Peyer's patch (tissue), 4 donors: ENCODE measurements around the gene GIGYF2.

Experiments
- POLR2A ChIP-seq, 2 donors: fragments of 450-650 bp; IDR thresholded peaks; one replicate each; pipeline ENCODE4 v1.5.1; 2017; ENCODE audit warnings: antibody characterized with exemption in 2 of 2, mild to moderate bottlenecking in 2 of 2, moderate library complexity in 2 of 2
- TF ChIP-seq, protein P1 (sequence below), 6 experiments: fragments of 450-650 bp in 4 of 6; fragments of 200-600 bp in 2 of 6; sonication (generic) in 1 of 6; IDR thresholded peaks; one replicate each; pipeline ENCODE4 v1.5.1; 2017 to 2019; ENCODE audit warnings: antibody characterized with exemption in 6 of 6, mild to moderate bottlenecking in 3 of 6, moderate library complexity in 1 of 6

DNA sequence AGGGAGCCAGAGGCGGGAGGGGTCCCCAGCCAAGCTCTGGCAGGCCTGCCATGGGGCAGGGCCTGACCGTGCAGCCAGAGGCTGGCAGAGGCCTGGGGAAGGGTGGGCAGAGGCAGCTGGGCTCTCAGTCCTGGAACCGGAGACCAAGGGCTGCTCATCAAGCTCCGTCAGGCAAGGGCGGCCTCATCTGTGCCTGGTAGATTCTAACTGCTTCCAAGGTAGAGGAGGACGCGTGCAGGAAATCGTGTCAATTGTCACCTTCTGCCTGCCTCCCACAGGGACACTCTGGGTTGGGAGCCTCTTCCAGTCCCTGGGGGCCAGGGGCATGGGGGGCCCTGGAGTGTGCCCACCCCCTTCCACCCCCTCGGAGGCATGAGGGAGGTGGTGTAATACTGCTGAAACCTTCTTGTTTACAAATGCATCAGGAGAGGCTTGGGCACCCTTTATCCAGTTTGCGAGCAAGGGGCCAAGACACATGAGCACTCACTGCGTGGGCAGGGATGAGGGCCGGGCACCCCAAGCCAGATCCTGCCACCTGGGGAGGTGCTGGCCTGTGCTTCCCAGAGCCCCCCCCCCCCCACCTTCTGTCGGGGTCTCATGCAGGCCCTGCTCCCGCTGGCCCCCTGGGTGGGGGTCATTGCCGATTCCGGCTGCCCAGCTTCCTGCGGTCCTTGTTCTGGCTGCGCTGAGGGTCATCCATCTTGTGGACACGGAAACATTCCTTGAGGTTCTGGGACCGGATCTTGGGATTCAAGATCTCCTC, 181.9 kb downstream of the GIGYF2 start:
- TF ChIP-seq, protein P1, sequence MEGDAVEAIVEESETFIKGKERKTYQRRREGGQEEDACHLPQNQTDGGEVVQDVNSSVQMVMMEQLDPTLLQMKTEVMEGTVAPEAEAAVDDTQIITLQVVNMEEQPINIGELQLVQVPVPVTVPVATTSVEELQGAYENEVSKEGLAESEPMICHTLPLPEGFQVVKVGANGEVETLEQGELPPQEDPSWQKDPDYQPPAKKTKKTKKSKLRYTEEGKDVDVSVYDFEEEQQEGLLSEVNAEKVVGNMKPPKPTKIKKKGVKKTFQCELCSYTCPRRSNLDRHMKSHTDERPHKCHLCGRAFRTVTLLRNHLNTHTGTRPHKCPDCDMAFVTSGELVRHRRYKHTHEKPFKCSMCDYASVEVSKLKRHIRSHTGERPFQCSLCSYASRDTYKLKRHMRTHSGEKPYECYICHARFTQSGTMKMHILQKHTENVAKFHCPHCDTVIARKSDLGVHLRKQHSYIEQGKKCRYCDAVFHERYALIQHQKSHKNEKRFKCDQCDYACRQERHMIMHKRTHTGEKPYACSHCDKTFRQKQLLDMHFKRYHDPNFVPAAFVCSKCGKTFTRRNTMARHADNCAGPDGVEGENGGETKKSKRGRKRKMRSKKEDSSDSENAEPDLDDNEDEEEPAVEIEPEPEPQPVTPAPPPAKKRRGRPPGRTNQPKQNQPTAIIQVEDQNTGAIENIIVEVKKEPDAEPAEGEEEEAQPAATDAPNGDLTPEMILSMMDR (IDR thresholded peaks at IDR 0.05) = no peak
- no peak for TF ChIP-seq POLR2A (IDR thresholded peaks at IDR 0.05)
